ENCODE measurements around the gene KIR2DL3.
"Not testable (repeated sequence)": the region's sequence is repeated elsewhere in the genome, so short reads cannot be mapped to it uniquely, and the experiment has no call there.

Gene KIR2DL3

DNA sequence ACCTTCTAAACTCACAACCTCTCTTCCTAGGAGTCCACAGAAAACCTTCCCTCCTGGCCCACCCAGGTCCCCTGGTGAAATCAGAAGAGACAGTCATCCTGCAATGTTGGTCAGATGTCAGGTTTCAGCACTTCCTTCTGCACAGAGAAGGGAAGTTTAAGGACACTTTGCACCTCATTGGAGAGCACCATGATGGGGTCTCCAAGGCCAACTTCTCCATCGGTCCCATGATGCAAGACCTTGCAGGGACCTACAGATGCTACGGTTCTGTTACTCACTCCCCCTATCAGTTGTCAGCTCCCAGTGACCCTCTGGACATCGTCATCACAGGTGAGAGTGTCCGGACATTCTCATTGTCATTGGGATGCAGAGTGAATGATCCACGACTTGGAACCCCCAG lies 3.6 kb downstream of the KIR2DL3 start:
- in situ Hi-C loops (cut with HindIII; ENCODE audit: low sequenced_read_pairs): not testable (repeated sequence)

GRCh38 chr19:54744080-54744479 lies 5.8 kb downstream of the KIR2DL3 start:
- in situ Hi-C loops (cut with HindIII; ENCODE audit: low sequenced_read_pairs): not testable (repeated sequence)

DNA sequence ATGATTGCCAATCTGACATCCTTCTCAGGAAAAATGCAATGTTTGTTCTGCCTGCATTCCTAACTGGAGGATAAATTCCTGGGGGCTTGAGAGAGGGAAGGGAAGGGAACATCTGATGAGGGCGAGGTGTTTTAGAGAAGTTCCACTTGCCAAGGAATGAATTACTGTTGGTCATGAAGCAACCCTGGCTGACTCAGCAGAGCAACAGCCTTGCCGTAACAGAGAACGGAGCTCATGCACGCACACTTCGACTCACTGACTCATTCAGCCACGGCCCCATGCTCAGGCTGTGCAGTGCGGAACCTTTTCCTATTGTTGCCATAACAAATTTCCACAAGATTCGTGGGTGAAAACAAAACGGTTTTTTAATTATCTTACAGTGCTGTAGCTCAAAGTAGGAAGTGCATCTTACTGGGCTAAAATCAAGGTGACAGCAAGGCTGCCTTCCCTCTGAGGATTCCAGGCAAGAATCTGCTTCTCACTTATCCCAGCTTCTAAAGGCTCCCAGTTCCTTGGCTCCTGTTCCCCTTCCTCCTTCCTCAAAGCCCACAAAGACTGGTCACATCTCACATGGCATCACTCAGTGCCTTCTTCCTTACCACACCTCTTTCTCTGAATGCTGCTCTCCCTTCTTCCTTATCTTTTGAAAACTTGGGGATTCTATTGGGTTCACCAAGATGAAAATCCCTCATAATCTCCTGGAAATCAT lies 9.5 kb downstream of the KIR2DL3 start:
- in situ Hi-C loops (cut with HindIII; ENCODE audit: low sequenced_read_pairs): not testable (repeated sequence)

DNA sequence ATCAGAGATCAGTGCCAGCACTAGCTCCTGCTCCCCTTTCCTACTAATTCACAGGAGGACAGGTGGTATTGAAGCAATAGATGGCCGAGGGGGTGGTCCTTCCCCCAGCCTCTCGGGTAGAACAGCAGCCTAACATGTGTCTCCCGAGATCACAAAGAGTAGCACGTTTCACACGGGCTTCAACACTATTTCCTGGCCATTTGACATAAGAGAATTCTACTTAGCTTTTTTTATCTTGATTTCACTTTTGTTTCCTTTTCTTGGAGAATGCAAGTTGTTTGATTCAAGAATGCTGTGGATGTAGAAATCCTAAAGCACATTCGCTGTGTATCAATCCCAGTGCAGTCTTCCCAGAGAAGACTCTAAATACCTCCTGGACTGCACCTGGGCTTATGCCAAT lies 12.0 kb downstream of the KIR2DL3 start:
- in situ Hi-C loops (cut with HindIII; ENCODE audit: low sequenced_read_pairs): not testable (repeated sequence)

GRCh38 chr19:54756204-54757110 lies 18.1 kb downstream of the KIR2DL3 start:
- in situ Hi-C loops (cut with HindIII; ENCODE audit: low sequenced_read_pairs): not testable (repeated sequence)

DNA sequence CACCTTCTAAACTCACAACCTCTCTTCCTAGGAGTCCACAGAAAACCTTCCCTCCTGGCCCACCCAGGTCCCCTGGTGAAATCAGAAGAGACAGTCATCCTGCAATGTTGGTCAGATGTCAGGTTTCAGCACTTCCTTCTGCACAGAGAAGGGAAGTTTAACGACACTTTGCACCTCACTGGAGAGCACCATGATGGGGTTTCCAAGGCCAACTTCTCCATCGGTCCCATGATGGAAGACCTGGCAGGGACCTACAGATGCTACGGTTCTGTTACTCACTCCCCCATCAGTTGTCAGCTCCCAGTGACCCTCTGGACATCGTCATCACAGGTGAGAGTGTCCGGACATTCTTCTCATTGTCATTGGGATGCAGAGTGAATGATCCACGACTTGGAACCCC lies 20.3 kb downstream of the KIR2DL3 start:
- in situ Hi-C loops (cut with HindIII; ENCODE audit: low sequenced_read_pairs): not testable (repeated sequence)

- in situ Hi-C loops (cut with HindIII; ENCODE audit: low sequenced_read_pairs): not testable (repeated sequence)
Measured at GRCh38 chr19:54764219-54764618, 25.9 kb downstream of the KIR2DL3 start.

- in situ Hi-C loops (cut with HindIII; ENCODE audit: low sequenced_read_pairs): not testable (repeated sequence)
Measured at GRCh38 chr19:54766464-54766863, 28.2 kb downstream of the KIR2DL3 start.

DNA sequence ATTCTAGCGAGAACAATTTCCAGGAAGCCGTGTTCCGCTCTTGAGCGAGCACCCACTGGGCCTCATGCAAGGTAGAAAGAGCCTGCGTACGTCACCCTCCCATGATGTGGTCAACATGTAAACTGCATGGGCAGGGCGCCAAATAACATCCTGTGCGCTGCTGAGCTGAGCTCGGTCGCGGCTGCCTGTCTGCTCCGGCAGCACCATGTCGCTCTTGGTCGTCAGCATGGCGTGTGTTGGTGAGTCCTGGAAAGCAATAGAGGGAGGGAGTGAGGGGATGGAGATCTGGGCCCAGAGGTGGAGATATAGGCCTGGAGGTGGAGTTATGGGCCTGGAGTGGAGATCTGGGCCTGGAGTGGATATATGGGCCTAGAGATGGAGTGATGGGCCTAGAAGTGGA lies 31.3 kb downstream of the KIR2DL3 start, which contains the start of gene KIR2DL1:
TSS of gene KIR2DL1 (plus strand) at position 148 of the 400 bp plus-strand sequence. CDS start at position 206, 58 bp downstream.
- in situ Hi-C loops (cut with HindIII; ENCODE audit: low sequenced_read_pairs): not testable (repeated sequence)

DNA sequence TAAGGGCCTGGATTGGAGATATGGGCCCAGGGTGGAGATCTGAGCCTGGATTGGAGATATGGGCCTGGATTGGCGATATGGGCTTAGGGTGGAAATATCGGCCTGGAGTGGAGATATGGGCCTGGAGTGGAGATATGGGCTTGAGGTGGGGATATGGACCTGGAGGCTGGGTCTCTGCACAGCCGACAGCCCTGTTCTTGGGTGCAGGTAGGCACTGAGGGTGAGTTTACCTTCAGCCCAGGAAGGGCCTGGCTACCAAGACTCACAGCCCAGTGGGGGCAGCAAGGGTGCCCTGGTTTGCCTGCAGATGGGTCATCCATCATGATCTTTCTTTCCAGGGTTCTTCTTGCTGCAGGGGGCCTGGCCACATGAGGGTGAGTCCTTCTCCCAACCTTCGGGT lies 32.2 kb downstream of the KIR2DL3 start:
- in situ Hi-C loops (cut with HindIII; ENCODE audit: low sequenced_read_pairs): not testable (repeated sequence)

- in situ Hi-C loops (cut with HindIII; ENCODE audit: low sequenced_read_pairs): not testable (repeated sequence)
Measured at GRCh38 chr19:54771018-54771960, 33.0 kb downstream of the KIR2DL3 start.

- in situ Hi-C loops (cut with HindIII; ENCODE audit: low sequenced_read_pairs): not testable (repeated sequence)
Measured at GRCh38 chr19:54772666-54773065, 34.4 kb downstream of the KIR2DL3 start.

- in situ Hi-C loops (cut with HindIII; ENCODE audit: low sequenced_read_pairs): not testable (repeated sequence)
Measured at GRCh38 chr19:54775095-54775815, 36.9 kb downstream of the KIR2DL3 start.

DNA sequence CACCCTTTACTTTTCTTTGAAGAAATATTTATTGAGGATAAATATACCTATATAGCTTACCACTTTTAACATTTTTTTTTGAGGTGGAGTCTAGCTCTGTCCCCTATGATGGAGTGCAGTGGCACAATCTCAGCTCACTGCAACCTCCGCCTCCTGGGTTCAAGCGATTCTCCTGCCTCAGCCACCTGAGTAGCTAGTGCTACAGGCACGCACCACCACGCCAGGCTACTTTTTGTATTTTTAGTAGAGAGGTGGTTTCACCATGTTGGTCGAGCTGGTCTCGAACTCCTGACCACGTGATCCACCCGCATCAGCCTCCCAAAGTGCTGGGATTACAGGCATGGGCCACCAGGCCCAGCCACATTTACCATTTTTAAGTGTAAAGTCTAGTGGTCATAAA lies 37.5 kb downstream of the KIR2DL3 start:
- in situ Hi-C loops (cut with HindIII; ENCODE audit: low sequenced_read_pairs): not testable (repeated sequence)

DNA sequence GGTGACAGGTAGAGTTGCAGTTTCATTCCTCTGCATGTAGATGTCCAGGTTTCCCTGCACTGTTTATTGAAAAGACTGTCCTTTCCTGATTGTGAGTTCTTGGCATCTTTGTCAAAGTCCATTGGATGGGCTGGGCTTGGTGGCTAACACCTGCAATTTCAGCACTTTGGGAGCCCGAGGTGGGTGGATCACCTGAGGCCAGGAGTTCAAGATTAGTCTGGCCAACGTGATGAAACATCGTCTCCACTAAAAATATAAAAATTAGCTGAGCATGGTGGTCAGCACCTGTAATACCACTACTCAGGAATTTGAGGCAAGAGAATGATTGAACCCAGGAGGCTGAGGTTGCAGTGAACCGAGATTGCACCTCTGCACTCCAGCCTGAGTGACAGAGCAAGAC lies 39.5 kb downstream of the KIR2DL3 start:
- in situ Hi-C loops (cut with HindIII; ENCODE audit: low sequenced_read_pairs): not testable (repeated sequence)

- in situ Hi-C loops (cut with HindIII; ENCODE audit: low sequenced_read_pairs): not testable (repeated sequence)
Measured at GRCh38 chr19:54778896-54779295, 40.6 kb downstream of the KIR2DL3 start.

DNA sequence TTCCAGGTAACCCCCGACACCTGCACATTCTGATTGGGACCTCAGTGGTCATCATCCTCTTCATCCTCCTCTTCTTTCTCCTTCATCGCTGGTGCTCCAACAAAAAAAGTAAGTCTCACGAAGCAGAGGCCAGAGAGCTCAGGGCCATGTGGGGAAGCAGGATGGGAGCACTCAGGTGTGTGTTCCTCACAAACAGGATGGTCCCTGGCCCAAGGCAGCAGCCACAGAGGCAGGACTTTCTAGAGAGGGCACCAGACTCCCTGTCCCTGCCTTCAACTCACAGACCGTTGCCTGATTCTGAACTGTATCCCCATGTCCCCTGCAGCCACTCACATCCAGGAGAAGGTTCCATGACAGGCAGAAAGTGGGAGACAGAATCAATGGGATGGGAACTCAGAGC lies 44.6 kb downstream of the KIR2DL3 start:
- in situ Hi-C loops (cut with HindIII; ENCODE audit: low sequenced_read_pairs): not testable (repeated sequence)

DNA sequence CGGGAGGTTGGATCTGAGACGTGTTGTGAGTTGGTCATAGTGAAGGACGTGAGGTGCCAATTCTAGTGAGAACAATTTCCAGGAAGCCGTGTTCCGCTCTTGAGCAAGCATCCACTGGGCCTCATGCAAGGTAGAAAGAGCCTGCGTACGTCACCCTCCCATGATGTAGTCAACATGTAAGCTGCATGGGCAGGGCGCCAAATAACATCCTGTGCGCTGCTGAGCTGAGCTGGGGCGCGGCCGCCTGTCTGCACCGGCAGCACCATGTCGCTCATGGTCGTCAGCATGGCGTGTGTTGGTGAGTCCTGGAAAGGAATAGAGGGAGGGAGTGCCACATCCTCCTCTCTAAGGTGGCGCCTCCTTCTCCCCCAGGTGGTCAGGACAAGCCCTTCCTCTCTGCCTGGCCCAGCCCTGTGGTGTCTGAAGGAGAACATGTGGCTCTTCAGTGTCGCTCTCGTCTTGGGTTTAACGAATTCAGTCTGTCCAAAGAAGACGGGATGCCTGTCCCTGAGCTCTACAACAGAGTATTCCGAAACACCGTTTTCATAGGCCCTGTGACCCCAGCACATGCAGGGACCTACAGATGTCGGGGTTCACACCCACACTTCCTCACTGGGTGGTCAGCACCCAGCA lies 47.9 kb downstream of the KIR2DL3 start:
- in situ Hi-C loops (cut with HindIII; ENCODE audit: low sequenced_read_pairs): not testable (repeated sequence)

DNA sequence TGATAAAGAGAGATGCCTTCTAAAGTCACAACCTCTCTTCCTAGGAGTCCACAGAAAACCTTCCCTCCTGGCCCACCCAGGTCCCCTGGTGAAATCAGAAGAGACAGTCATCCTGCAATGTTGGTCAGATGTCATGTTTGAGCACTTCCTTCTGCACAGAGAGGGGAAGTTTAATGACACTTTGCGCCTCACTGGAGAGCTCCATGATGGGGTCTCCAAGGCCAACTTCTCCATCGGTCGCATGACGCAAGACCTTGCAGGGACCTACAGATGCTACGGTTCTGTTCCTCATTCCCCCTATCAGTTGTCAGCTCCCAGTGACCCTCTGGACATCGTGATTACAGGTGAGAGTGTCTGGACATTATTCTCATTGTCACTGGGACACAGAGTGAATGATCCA lies 49.8 kb downstream of the KIR2DL3 start:
- in situ Hi-C loops (cut with HindIII; ENCODE audit: low sequenced_read_pairs): not testable (repeated sequence)

DNA sequence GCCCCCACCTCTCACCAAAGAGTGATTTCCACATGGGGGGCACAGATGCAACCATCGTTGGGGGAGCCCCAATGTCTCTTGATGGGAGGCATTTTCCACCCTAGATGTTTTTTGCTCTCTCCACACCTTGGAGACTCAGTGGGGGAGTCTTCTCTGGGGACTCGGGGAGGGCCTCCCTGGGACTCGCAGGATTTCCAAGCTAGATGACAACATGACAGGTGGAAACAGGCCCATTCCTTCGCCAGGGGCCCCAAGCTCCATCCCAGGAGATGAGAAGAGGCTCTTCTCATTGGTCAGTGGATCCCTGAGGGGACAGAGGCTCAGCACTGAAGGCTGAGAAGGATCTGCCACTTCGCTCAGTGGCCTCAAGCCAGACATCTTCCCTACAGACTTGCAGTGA lies 52.4 kb downstream of the KIR2DL3 start:
- in situ Hi-C loops (cut with HindIII; ENCODE audit: low sequenced_read_pairs): no loop called here

All from DLD1 (cell line).